G401.6 (cell line): ENCODE measurements around the gene P2RX7.
"Not testable (repeated sequence)": the region's sequence is repeated elsewhere in the genome, so short reads cannot be mapped to it uniquely, and the experiment has no call there.

ENCODE experiments used
- FAIRE-seq: peaks from 2 replicates; lab custom pipeline; 2012; peaks lifted over from hg19 to GRCh38; lab: Jason Lieb, UNC

P2RX7 gene

GRCh38 chr12:121135320-121135719, 2.6 kb downstream of the P2RX7 start:
- FAIRE-seq, result no peak

GRCh38 chr12:121137512-121137911, 4.8 kb downstream of the P2RX7 start:
- FAIRE-seq, result no peak

- FAIRE-seq, result no peak
These were observed 5.6 kb downstream of the P2RX7 start for GRCh38 chr12:121138284-121138683.

GRCh38 chr12:121139286-121139685, 6.6 kb downstream of the P2RX7 start:
- no peak for FAIRE-seq

GRCh38 chr12:121142171-121142950, 9.7 kb downstream of the P2RX7 start:
- no peak for FAIRE-seq

GRCh38 chr12:121144416-121144914, 11.8 kb downstream of the P2RX7 start:
- no peak for FAIRE-seq

- FAIRE-seq, result no peak
These were observed 12.5 kb downstream of the P2RX7 start for GRCh38 chr12:121145221-121145620.

GRCh38 chr12:121149289-121149688, 16.6 kb downstream of the P2RX7 start:
- FAIRE-seq, result not testable (repeated sequence)

- FAIRE-seq, result no peak
These were observed 22.2 kb downstream of the P2RX7 start for GRCh38 chr12:121154793-121155375.

GRCh38 chr12:121156365-121156764, 23.7 kb downstream of the P2RX7 start:
- FAIRE-seq, result no peak

GRCh38 chr12:121158085-121158484, 25.4 kb downstream of the P2RX7 start:
- FAIRE-seq, result no peak

GRCh38 chr12:121158728-121159351, 26.2 kb downstream of the P2RX7 start:
- not testable (repeated sequence) for FAIRE-seq

- no peak for FAIRE-seq
These were observed 27.0 kb downstream of the P2RX7 start for GRCh38 chr12:121159467-121160307.

GRCh38 chr12:121162384-121162783, 29.7 kb downstream of the P2RX7 start:
- no peak for FAIRE-seq

- FAIRE-seq, result no peak
These were observed 30.3 kb downstream of the P2RX7 start for GRCh38 chr12:121162985-121163384.

GRCh38 chr12:121164839-121165238, 32.2 kb downstream of the P2RX7 start:
- FAIRE-seq, result not testable (repeated sequence)

GRCh38 chr12:121165316-121165715, 32.6 kb downstream of the P2RX7 start:
- no peak for FAIRE-seq

GRCh38 chr12:121166356-121166755, 33.7 kb downstream of the P2RX7 start:
- no peak for FAIRE-seq

GRCh38 chr12:121167232-121167820, 34.6 kb downstream of the P2RX7 start:
- no peak for FAIRE-seq

- no peak for FAIRE-seq
These were observed 35.3 kb downstream of the P2RX7 start for GRCh38 chr12:121167951-121168350.

- no peak for FAIRE-seq
These were observed 37.5 kb downstream of the P2RX7 start for GRCh38 chr12:121170151-121170550.
